HG03342 (cell line): Measurements from ENCODE around the gene RARRES2.
"Not testable (repeated sequence)": the region's sequence is repeated elsewhere in the genome, so short reads cannot be mapped to it uniquely, and the experiment has no call there.

Experiments
- ATAC-seq: cut with Tn5 transposase; IDR thresholded peaks from one replicate; pipeline ENCODE4 v1.9.1; 2021; ENCODE audit warnings: mild to moderate bottlenecking, moderate library complexity; ENCODE audit not compliant: unreplicated experiment

RARRES2 gene

DNA sequence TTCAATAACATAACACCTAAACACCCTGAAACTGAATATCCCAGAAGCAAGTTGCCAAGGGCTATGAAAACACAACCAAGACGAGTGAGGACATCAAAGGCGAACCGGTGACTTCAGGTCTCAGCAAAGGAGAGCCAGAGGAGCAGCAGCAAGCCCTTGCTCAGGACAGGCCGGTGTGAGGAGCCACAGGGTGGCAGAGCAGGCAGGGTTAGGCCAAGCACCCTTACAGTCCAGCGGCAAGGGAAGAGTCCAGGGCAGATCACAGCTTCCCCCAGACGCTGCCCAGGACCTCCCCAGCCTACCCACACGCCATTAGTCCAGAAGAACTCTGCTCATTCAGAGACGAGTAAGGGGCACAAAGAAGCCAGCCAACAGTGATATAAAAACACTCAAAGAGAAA, 45.8 kb downstream of the RARRES2 start:
- ATAC-seq, result not testable (repeated sequence)

GRCh38 chr7:150295027-150295426, 46.4 kb downstream of the RARRES2 start:
- ATAC-seq, result not testable (repeated sequence)

DNA sequence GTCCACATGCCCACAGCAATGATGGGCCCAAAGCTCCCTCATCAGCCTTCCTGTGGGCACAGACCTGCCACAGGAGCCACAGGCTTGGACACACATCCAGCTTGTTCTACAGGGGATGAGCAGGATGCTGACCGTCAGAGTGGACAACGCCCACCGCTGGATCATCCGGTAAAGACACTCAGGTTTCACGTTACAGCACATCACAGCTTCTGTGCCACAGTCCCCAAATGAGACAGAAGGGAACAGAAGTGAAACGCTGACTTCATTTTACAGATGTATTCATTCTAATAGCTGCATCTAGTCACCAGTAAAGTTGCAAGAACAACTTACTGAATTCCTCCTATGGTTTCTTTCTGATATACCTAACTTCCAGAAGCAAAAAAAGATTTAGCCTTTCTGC, 51.1 kb downstream of the RARRES2 start:
- not testable (repeated sequence) for ATAC-seq

DNA sequence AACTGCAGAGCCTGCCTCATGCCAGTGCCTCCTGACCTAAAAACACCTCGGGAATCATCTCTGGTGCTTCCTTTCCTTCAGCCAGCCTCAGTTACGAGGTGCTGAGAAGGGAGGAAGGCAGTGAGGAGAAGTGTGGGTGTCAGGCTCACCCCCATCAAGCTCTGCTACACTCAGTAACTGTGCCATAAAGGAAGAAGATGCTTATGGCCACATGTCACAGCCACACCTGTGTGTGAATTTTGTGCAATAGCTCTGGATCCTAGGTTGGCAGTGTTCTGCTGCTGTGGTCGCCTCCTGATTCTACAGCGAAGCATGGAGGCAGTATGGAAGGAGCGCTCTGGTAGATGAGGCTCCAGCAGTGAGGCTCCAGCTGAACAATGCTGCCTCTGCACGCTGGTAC, 52.6 kb downstream of the RARRES2 start:
- not testable (repeated sequence) for ATAC-seq
